Hepatocyte (in vitro differentiated cells): ENCODE measurements around the gene TRPM2.

Experiments used
- EZH2 ChIP-seq: fragments of 200-600 bp; sonication (generic); IDR thresholded peaks from 2 replicates; pipeline ENCODE4 v1.6.1; 2016; ENCODE audit warnings: antibody characterized with exemption, mild to moderate bottlenecking, borderline replicate concordance
- TF ChIP-seq, protein P1 (sequence below): fragments of 200-600 bp; sonication (generic); IDR thresholded peaks from 2 replicates; pipeline ENCODE4 v1.5.1; 2016; ENCODE audit warnings: antibody characterized with exemption, mild to moderate bottlenecking; ENCODE audit not compliant: poor library complexity

DNA sequence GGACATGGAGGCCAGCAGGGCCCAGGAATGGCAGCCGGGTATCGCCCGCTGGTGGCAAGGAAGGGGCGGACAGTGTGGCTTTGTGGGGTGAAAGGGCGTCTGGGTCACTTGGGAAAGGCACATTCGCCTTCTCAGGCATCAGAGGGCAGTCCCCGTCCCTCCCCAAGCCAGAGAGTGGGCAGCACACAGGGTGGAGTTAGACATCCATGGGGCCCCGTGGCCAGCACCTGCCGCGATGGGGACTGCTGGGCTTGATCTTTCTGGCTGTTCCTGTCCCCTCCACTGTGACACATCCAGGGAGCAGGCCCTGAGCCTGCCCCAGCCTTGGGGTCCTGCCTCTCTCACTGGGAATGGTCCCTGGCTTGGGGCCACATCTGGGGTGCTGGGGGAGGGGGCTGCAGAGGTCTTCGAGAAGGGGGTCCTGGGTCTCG, 4.0 kb upstream of the TRPM2 start:
- TF ChIP-seq, protein P1, sequence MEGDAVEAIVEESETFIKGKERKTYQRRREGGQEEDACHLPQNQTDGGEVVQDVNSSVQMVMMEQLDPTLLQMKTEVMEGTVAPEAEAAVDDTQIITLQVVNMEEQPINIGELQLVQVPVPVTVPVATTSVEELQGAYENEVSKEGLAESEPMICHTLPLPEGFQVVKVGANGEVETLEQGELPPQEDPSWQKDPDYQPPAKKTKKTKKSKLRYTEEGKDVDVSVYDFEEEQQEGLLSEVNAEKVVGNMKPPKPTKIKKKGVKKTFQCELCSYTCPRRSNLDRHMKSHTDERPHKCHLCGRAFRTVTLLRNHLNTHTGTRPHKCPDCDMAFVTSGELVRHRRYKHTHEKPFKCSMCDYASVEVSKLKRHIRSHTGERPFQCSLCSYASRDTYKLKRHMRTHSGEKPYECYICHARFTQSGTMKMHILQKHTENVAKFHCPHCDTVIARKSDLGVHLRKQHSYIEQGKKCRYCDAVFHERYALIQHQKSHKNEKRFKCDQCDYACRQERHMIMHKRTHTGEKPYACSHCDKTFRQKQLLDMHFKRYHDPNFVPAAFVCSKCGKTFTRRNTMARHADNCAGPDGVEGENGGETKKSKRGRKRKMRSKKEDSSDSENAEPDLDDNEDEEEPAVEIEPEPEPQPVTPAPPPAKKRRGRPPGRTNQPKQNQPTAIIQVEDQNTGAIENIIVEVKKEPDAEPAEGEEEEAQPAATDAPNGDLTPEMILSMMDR: no peak
- TF ChIP-seq EZH2: no peak
